ENCODE data around the gene SMIM35. TPM values are rescaled to one million over a fixed set of nuclear protein-coding genes. Genes with fewer than 3 reads are reported as not detected.

SMIM35 gene
- total RNA-seq, 4 donors from 2014 or later: not detected

DNA sequence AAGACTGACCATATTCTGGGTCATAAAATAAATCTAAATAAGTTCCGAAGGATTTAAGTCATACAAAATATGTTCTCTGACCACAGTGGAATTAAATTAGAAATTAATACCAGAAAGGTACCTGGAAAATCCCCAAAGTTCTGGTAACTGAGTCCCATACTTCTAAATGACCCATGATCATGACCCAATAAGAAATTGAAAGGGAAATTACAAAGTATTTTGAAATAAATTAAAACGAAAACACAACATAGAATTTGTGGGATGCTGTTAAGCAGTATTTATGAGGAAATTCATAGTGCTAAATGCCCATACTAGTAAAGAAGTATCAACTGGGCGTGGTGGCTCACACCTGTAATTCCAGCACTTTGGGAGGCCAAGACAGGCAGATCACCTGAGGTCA lies 123.9 kb downstream of the SMIM35 start:
- TF ChIP-seq POLR2A (IDR thresholded peaks at IDR 0.05): no peak
- TF ChIP-seq, protein P1, sequence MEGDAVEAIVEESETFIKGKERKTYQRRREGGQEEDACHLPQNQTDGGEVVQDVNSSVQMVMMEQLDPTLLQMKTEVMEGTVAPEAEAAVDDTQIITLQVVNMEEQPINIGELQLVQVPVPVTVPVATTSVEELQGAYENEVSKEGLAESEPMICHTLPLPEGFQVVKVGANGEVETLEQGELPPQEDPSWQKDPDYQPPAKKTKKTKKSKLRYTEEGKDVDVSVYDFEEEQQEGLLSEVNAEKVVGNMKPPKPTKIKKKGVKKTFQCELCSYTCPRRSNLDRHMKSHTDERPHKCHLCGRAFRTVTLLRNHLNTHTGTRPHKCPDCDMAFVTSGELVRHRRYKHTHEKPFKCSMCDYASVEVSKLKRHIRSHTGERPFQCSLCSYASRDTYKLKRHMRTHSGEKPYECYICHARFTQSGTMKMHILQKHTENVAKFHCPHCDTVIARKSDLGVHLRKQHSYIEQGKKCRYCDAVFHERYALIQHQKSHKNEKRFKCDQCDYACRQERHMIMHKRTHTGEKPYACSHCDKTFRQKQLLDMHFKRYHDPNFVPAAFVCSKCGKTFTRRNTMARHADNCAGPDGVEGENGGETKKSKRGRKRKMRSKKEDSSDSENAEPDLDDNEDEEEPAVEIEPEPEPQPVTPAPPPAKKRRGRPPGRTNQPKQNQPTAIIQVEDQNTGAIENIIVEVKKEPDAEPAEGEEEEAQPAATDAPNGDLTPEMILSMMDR (IDR thresholded peaks at IDR 0.05): no peak
- no peak for DNase-seq
- H3K4me1 ChIP-seq: peaks cover 0 to 4% (median 0%) of the 10 kb centered on the region in 4 donors
- H3K27me3 ChIP-seq: no peaks in the 10 kb centered on the region
- no peak overlapping the region for H3K27ac ChIP-seq
- no peaks in the 10 kb centered on the region for H3K9me3 ChIP-seq
- H3K36me3 ChIP-seq: no peaks in the 10 kb centered on the region
- H3K4me3 ChIP-seq: no peak overlapping the region

DNA sequence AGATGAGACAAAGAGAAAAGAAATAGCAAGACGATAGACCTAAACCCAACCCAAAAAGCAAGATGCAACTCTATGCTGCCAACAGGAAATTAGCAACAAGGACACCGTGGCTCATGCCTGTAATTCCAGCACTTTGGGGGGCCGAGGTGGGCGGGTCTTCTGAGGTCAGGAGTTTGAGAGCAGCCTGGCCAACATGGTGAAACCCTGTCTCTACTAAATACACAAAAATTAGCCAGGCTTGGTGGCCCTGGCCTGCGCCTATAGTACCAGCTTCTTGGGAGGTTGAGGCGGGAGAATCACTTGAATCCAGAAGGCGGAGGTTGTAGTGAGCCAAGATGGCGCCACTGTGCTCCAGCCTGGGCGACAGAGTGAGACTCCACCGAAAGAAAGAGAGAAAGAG lies 124.9 kb downstream of the SMIM35 start:
- DNase-seq: no peak
- Histone ChIP-seq H3K27me3 (no peaks in the 10 kb centered on the region), H3K4me3 (no peak overlapping the region), H3K4me1 (peaks cover 0 to 4% (median 0%) of the 10 kb centered on the region in 4 donors), H3K36me3 (no peaks in the 10 kb centered on the region), H3K9me3 (no peaks in the 10 kb centered on the region), H3K27ac (no peak overlapping the region)
- TF ChIP-seq, protein P1 (IDR thresholded peaks at IDR 0.05): no peak

DNA sequence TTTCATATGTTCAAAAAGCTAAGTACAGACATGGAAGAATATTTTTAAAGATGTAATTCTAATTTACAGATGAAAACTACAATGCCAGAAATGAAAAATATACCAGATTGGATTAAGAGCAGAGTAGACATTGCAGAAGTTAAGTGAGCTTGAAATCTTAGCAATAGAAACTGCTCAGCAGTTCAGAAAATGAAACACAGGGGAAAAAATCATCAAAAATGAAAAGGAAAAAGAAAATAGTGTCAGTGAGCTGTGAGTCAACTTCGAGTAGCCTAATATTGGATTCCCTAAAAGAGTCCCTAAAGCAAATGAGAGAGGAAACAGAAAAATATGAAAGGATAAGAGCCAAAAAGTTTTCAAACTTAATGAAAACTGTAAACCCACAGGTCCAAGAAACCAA lies 126.4 kb downstream of the SMIM35 start:
- Histone ChIP-seq H3K4me1 (peaks cover 0 to 4% (median 0%) of the 10 kb centered on the region in 4 donors), H3K27ac (no peak overlapping the region), H3K9me3 (no peaks in the 10 kb centered on the region), H3K27me3 (no peaks in the 10 kb centered on the region), H3K4me3 (no peak overlapping the region), H3K36me3 (no peaks in the 10 kb centered on the region)
- TF ChIP-seq, protein P1 (IDR thresholded peaks at IDR 0.05): no peak
- TF ChIP-seq POLR2A (IDR thresholded peaks at IDR 0.05): no peak
- no peak for DNase-seq

- H3K36me3 ChIP-seq: no peaks in the 10 kb centered on the region
- DNase-seq: no peak
- peaks cover 0 to 4% (median 0%) of the 10 kb centered on the region in 4 donors for H3K4me1 ChIP-seq
- no peak overlapping the region for H3K27ac ChIP-seq
- TF ChIP-seq, protein P1 (IDR thresholded peaks at IDR 0.05): no peak
- TF ChIP-seq POLR2A (IDR thresholded peaks at IDR 0.05): no peak
- no peaks in the 10 kb centered on the region for H3K27me3 ChIP-seq
- no peaks in the 10 kb centered on the region for H3K9me3 ChIP-seq
- H3K4me3 ChIP-seq: no peak overlapping the region
Observed at GRCh38 chr11:117959438-117960149, 127.2 kb downstream of the SMIM35 start.

GRCh38 chr11:117958949-117959348 lies 127.8 kb downstream of the SMIM35 start:
- peaks cover 0 to 4% (median 0%) of the 10 kb centered on the region in 4 donors for H3K4me1 ChIP-seq
- H3K27me3 ChIP-seq: no peaks in the 10 kb centered on the region
- no peak for TF ChIP-seq POLR2A (IDR thresholded peaks at IDR 0.05)
- TF ChIP-seq, protein P1 (IDR thresholded peaks at IDR 0.05): no peak
- H3K27ac ChIP-seq: no peak overlapping the region
- no peak for DNase-seq
- no peaks in the 10 kb centered on the region for H3K36me3 ChIP-seq
- no peaks in the 10 kb centered on the region for H3K9me3 ChIP-seq
- H3K4me3 ChIP-seq: no peak overlapping the region

Other genes starting within 250 kb of the SMIM35 start
- gene FXYD6, start 210.3 kb downstream of the SMIM35 start, total RNA-seq: 10 to 100 TPM in 3 of 4 donors, 1 to 10 TPM in 1; 5.1 to 41.3 (median 14.0) TPM
- gene TMPRSS13, start 157.6 kb downstream of the SMIM35 start, total RNA-seq: not detected
- gene IL10RA, start 100.6 kb downstream of the SMIM35 start, total RNA-seq: 10 to 100 TPM in 3 of 4 donors, 1 to 10 TPM in 1; 9.8 to 50.3 (median 23.9) TPM
- 100 to 1,000 TPM in 2 of 4 donors, 10 to 100 TPM in 2; 41.3 to 274 (median 159) TPM for gene TMPRSS4, start 9.9 kb downstream of the SMIM35 start, total RNA-seq
- 1 to 10 TPM in 2 of 4 donors, under 1 TPM in 2; 0.35 to 8.3 (median 1.4) TPM for gene SCN4B, start 65.9 kb upstream of the SMIM35 start, total RNA-seq
- gene SCN2B, start 89.7 kb upstream of the SMIM35 start, total RNA-seq: under 1 TPM in 2 of 4 donors, not detected in 2; 0.13 to 0.38 TPM
- 10 to 100 TPM in 3 of 4 donors, 1 to 10 TPM in 1; 7.5 to 83.3 (median 14.4) TPM for gene JAML, start 138.0 kb upstream of the SMIM35 start, total RNA-seq
- 10 to 100 TPM in 1 of 4 donors, 1 to 10 TPM in 2, under 1 TPM in 1; 0.83 to 15.4 (median 7.8) TPM for gene MPZL3, start 165.4 kb upstream of the SMIM35 start, total RNA-seq
- 10 to 100 TPM; 21.0 to 32.4 (median 22.3) TPM for gene MPZL2, start 177.3 kb upstream of the SMIM35 start, total RNA-seq
- gene CD3E, start 217.8 kb upstream of the SMIM35 start, total RNA-seq: 1 to 10 TPM; 6.6 to 9.9 (median 8.7) TPM